GM12801 (cell line): ENCODE results near the gene DACT3.

Experiments
- CTCF ChIP-seq: IDR thresholded peaks from one replicate; pipeline ENCODE4 v1.5.1; 2011; ENCODE audit warnings: control low read depth; ENCODE audit not compliant: insufficient read length; ENCODE audit errors: extremely low read depth

The DACT3 gene

GRCh38 chr19:46602392-46603194 is 58.4 kb downstream of the DACT3 start:
- no peak for TF ChIP-seq CTCF

- no peak for TF ChIP-seq CTCF
Measured at GRCh38 chr19:46601318-46602224, 59.4 kb downstream of the DACT3 start, which contains the start of gene CALM3. Gene CALM3, plus strand, starts transcription at chr19:46601330. Its CDS starts 105 bp downstream, at chr19:46601435.

- TF ChIP-seq CTCF, result no peak
Measured at GRCh38 chr19:46600384-46601317, 60.3 kb downstream of the DACT3 start.

DNA sequence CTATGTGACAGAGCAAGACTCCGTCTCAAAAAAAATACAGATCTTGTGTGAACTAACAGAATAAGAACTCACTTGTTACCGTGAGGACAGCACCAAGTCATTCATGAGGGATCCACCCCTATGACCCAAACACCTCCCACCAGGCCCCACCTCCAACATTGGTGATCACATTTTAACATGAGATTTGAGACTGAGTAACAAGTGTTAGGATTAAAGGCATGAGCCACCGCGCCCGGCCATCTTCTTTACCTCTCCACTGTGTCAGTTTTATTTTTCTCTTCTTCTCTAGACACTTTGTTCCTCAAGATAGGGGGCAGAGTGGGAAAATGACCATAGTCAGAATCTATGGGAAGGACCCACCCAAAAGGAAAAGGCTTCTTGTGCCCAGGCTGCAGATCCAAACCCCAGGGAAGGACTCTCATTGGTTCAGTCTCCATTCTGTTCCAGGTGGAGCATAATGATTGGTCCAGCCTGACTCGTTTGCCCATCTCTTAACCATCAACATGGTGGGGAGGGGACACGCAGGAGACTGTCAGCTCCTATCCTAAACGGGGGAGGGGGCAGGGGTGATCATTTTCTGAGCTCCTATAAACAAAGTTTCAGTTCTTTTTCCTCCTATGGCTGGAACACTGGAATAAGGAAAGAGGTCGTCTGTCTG is 61.1 kb downstream of the DACT3 start:
- TF ChIP-seq CTCF, result no peak

GRCh38 chr19:46598372-46598917 is 62.5 kb downstream of the DACT3 start:
- TF ChIP-seq CTCF, result no peak
